Mucosa of descending colon (tissue), 3 donors: ENCODE data around the gene KAZN. TPM values are rescaled to one million over a fixed set of nuclear protein-coding genes. Genes with fewer than 3 reads are reported as not detected.

ENCODE experiments used
- ATAC-seq: fragments of 200-7000 bp; cut with Tn5 transposase; one replicate; pipeline ENCODE4 v1.9.1; 2020; ENCODE audit warnings: mild to moderate bottlenecking, moderate library complexity
- DNase-seq, 3 donors: peaks; one replicate each; pipeline ENCODE4 v3.0.0-alpha.2; 2020
- H3K36me3 ChIP-seq: fragments of 200-600 bp; one replicate; pipeline ENCODE4 v1.8.0; 2021; ENCODE audit warnings: low read depth, mild to moderate bottlenecking
- H3K4me1 ChIP-seq: fragments of 200-600 bp; one replicate; pipeline ENCODE4 v1.8.0; 2021; ENCODE audit warnings: low read depth, mild to moderate bottlenecking
- H3K4me3 ChIP-seq: fragments of 200-600 bp; one replicate; pipeline ENCODE4 v1.8.0; 2021; ENCODE audit warnings: mild to moderate bottlenecking
- H3K9me3 ChIP-seq: fragments of 200-600 bp; one replicate; pipeline ENCODE4 v1.8.0; 2021; ENCODE audit warnings: mild to moderate bottlenecking
- intact Hi-C, 2 donors: fragments of 100-400 bp; cut with DNase I in 1 of 2; cut with micrococcal nuclease in 1 of 2; formaldehyde crosslinking; loops; one replicate each; pipeline versions ENCODE4 v1.11.0 to v1.11.1; 2022; cut with DNase I, micrococcal nuclease
- total RNA-seq, 3 donors: library from RNA; stranded (reverse); fragmentation: NEBNext Ultra II Directional in 2 of 3; extraction: Animal tissue kit (Norgen Biotek cat#: 25700) in 2 of 3; gene quantifications; one replicate each; pipeline versions ENCODE4 v1.2.1 to v1.2.4, GENCODE V29; 2021 to 2023
- TF ChIP-seq, protein P1 (sequence below): fragments of 200-600 bp; IDR thresholded peaks from one replicate; pipeline ENCODE4 v1.8.0; 2022; ENCODE audit warnings: antibody characterized with exemption, mild to moderate bottlenecking
- donor health status: DM: no; HTN: no; CAD: no; lungs with moderate emphysema.
- donor health status: DM: no; HTN: no; CAD: no.
- donor health status: DM: no; HTN: yes; CAD: no.

KAZN gene
- total RNA-seq, 3 donors from 2014 or later: 9.7 to 21.9 (median 15.8) TPM

DNA sequence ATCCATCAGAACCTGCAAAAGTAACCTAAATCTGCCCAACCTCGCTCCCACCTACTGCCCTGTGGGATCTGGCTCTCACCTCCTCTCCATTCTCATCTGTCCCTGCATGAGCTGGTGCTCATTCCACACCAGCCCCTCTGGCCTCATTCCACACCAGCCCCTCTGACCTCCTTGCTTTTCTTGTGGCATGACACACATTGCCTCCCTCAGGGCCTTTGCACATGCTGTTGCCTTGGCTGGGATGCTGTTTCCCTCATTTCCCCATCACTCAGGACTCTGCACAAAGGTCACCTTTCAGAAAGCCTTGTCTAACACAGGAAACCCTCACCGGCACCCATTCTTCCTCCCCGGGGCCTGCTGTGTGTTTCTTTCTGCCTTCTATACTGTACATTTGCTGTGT is 197.1 kb downstream of the KAZN start:
- H3K4me1 ChIP-seq: no peaks in the 10 kb centered on the region
- H3K36me3 ChIP-seq: no peaks in the 10 kb centered on the region
- intact Hi-C loops: no loop called here
- H3K9me3 ChIP-seq: no peaks in the 10 kb centered on the region
- ATAC-seq (no peak), DNase-seq (no peak)
- no peak overlapping the region for H3K4me3 ChIP-seq
- TF ChIP-seq, protein P1, sequence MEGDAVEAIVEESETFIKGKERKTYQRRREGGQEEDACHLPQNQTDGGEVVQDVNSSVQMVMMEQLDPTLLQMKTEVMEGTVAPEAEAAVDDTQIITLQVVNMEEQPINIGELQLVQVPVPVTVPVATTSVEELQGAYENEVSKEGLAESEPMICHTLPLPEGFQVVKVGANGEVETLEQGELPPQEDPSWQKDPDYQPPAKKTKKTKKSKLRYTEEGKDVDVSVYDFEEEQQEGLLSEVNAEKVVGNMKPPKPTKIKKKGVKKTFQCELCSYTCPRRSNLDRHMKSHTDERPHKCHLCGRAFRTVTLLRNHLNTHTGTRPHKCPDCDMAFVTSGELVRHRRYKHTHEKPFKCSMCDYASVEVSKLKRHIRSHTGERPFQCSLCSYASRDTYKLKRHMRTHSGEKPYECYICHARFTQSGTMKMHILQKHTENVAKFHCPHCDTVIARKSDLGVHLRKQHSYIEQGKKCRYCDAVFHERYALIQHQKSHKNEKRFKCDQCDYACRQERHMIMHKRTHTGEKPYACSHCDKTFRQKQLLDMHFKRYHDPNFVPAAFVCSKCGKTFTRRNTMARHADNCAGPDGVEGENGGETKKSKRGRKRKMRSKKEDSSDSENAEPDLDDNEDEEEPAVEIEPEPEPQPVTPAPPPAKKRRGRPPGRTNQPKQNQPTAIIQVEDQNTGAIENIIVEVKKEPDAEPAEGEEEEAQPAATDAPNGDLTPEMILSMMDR: no peak

DNA sequence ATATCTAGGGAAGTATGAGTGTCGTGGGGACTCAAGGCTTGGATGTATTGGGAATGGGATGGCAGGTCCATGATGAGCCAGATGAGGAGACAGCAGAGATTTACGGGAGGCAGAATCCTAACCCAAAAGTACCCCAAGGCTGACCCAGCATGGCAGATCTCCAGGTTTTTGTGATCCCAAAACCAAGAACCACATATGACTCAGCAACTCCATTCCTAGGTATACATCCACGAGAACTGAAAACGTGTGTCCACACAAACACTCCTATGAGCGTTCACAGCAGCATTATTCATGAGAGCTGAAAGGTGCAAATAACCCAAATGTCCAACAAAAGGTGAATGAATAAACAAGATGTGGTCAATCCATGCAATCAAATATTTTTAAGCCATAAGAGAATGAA is 201.5 kb downstream of the KAZN start:
- no peak overlapping the region for H3K4me3 ChIP-seq
- intact Hi-C loops: no loop called here
- H3K36me3 ChIP-seq: no peaks in the 10 kb centered on the region
- H3K4me1 ChIP-seq: no peaks in the 10 kb centered on the region
- ATAC-seq: no peak
- TF ChIP-seq, protein P1: no peak
- DNase-seq: no peak
- no peaks in the 10 kb centered on the region for H3K9me3 ChIP-seq

DNA sequence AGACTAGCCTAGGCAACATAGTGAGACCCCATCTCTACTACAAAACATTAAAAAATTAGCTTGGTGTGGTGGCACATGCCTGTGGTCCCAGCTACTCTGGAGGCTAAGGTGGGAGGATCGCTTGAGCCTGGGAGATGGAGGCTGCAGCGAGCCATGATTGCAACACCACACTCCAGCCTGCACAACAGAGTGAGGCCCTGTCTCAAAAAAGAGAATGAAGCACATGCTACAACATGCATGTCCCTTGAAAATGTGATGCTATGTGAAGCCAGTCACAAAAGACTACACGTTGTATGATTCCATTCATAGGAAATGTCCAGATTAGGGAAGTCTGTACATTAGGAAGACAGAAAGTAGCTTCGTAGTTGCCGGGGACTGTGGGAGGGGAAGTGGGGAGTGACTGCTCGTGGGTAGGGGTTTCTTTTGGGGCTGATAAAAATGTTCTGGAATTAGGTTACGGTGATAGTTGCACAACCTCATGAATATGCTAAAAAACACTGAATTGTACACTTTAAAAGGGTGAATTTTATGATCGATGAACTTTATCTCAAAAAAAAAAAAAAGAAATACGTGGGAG is 202.1 kb downstream of the KAZN start:
- Histone ChIP-seq H3K4me1 (no peaks in the 10 kb centered on the region), H3K4me3 (no peak overlapping the region), H3K9me3 (no peaks in the 10 kb centered on the region), H3K36me3 (no peaks in the 10 kb centered on the region)
- ATAC-seq (no peak), DNase-seq (no peak)
- TF ChIP-seq, protein P1: no peak
- intact Hi-C loops: no loop called here

GRCh38 chr1:14803002-14803789 is 204.7 kb downstream of the KAZN start:
- ATAC-seq: no peak
- Histone ChIP-seq H3K4me3 (no peak overlapping the region), H3K9me3 (peaks cover 18% of the 10 kb centered on the region), H3K4me1 (no peaks in the 10 kb centered on the region), H3K36me3 (no peaks in the 10 kb centered on the region)
- DNase-seq: no peak
- TF ChIP-seq, protein P1: no peak
- intact Hi-C loops: no loop called here

- Histone ChIP-seq H3K36me3 (no peaks in the 10 kb centered on the region), H3K4me3 (no peak overlapping the region), H3K4me1 (no peaks in the 10 kb centered on the region), H3K9me3 (peaks cover 18% of the 10 kb centered on the region)
- intact Hi-C loops: no loop called here
- DNase-seq: no peak
- no peak for ATAC-seq
- TF ChIP-seq, protein P1: no peak
Observed at GRCh38 chr1:14804626-14805025, 206.1 kb downstream of the KAZN start.
